Activated CD8-positive, alpha-beta memory T cell treated with anti-CD3 and anti-CD28 coated beads for 1 hour (primary cell): ENCODE data around the gene ZDHHC19.
"Not testable (repeated sequence)": the region's sequence is repeated elsewhere in the genome, so short reads cannot be mapped to it uniquely, and the experiment has no call there.

ENCODE experiments used
- DNase-seq, 2 donors: peaks; one replicate each; pipeline ENCODE4 v3.0.0-alpha.2; 2020; ENCODE audit warnings: low read depth in 1 of 2; ENCODE audit errors: extremely low read depth in 1 of 2

The ZDHHC19 gene

GRCh38 chr3:196225763-196226364 lies 14.7 kb upstream of the ZDHHC19 start:
- no peak for DNase-seq

GRCh38 chr3:196225086-196225485 lies 13.9 kb upstream of the ZDHHC19 start:
- no peak for DNase-seq

GRCh38 chr3:196222876-196223595 lies 11.8 kb upstream of the ZDHHC19 start:
- DNase-seq: no peak

DNA sequence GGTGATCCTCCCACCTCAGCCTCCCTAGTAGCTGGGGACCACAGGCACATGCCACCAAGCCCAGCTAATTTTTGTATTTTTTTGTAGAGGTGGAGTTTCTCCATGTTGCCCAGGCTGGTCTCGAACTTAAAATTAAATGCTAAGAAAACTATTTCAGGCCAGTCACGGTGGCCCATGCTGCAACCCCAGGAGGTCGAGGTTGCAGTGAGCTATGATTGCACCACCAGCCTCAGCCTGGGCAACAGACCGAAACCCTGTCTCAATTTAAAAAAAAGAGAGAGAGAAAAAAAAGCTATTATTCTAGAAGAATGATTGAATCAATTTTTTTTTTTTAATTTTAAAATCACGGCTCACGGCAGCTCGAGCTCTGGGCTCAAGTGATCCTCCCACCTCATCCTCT lies 9.8 kb upstream of the ZDHHC19 start:
- DNase-seq: no peak

GRCh38 chr3:196220587-196220986 lies 9.4 kb upstream of the ZDHHC19 start:
- no peak for DNase-seq

DNA sequence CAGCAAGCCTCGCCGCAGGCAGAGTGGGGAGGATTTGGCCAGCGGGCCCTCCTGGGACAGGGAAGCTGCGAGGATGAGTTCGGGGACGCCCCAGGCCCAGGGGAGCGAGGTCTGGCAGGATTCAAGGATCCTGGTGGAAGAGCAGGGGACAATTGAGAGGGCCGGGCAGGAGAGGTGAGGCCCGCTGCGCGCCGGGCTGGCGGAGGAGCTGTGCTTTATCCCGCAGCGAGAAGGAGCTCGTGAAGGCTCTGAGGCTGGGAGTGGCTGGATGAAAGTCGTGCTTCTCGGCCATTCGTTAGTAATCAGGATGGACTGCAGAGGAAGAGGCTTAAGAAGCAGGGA lies 8.7 kb upstream of the ZDHHC19 start:
- DNase-seq: no peak

DNA sequence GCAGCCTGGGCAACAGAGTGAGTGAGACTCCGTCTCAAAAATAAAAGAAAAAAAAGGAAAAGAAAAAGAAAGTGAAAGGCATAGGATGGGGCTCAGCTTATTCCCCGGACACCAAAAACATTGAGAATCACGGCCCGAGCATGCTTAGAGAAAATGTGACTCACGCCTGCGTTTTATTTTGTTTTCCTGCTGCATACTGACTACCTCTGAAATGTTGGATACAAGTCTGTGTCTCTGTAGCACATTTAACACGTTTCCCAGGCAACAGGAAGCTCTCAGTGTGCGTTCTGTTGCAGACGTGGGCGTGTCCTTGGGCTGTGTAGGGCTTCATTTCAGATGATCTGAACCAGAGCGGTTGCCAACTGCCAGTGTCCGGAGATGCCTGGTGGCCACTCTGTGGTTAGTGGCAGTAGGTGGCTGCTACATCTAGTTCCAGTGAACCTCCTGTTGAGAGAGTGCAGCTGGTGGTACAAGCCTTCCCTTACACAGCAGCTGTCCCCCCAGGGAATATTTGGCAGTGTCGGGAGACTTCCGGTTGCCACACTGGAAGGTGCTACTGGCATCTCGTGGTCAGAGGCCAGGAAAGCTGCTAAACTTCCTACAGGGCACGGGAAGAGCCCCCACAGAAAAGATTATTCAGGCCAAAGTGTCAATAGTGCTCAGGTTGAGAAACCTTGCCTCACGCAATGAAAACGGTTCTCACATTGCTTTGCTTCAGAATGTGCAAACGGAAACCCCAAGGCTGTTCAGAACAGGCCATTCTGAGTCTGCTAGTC lies 8.2 kb upstream of the ZDHHC19 start:
- peak; percentile 30 to 31 for DNase-seq

DNA sequence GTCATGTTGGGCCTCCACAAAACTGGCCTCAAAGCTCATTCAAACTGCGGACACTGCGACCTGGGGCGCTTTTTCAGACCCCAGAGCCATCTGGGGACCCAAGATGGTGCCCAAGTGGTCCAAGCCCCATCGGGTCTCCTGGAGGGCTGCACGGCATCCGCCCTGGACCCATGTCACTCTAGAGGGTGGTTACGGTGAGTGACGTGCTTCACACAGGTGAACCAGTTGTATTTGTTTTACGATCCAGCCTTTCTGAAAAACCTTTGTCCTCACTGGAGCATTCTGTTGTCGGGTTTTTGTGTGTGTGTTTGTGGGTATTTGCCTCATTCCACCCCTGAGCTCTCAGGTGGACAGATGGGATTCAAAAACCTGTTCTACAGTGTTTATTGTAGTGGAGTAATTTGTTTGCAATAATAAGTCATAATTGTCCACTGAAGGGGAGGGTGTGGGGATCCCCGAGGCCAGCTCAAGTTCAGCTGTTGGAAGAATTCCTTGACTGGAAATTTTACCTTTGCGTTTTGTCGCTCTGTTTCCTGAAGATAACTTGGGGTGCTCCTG lies 7.0 kb upstream of the ZDHHC19 start:
- no peak for DNase-seq

DNA sequence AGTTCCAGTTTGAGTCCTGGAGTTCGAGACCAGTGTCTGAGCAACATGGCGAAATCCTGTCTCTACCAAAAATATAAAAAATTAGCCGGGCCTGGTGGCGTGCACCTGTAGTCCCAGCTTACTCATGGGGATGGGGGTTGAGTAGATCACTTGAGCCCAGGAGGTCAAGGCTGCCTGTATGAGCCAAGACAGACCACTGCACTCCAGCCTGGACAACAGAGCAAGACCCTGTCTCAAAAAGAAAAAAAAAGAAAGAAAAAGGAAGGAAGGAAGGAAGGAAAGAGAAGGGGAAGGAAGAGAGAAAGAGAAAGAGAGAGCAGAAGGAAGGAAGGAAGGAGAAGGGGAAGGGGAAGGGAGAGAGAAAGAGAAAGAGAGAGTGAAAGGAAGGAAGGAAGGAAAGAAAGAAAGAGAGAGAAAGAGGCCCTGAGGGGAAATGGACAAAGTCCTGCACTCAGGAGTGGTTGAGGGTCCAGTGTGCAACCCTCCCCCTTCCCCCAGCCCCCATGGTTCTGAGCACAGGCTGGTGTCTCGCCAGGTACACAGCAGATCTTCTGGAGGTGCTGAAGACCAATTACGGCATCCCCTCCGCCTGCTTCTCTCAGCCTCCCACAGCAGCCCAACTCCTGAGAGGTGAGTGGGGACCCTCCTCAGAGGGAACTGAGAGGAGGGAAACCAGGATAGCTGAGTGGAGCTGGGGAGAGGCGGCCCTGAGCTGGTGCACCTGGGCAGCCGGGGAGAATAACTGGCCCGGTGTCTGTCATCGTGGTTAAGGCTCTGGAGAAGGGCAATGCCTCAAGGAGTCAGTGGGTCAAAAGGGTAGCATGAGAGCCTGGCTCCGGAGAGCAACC lies 6.3 kb upstream of the ZDHHC19 start:
- DNase-seq: no peak

DNA sequence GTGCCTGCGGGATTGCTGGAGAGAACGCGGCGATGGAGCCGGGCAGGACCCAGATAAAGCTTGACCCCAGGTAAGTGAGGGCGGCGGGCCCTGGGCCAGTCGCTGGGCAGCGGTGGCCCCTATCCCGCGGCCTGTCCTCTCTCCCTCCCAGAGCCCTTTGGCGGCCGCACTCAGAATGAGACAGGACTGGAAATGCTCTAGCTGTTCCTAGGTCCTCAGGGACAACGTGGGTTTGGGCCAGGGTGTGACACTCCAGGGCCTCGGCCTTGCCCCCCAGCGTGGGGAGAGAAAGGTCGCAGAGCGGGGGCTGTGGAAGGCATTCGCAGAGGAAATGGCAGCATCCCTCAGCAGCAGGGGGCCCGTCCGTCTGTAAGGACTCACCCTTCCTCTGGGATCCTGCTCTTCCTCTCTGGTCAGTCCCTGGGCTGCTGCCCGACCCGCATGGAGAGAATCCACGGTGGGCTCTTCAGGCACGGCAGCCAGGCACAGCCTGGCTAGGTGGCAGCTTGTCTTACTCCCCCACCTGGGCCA lies 5.5 kb upstream of the ZDHHC19 start:
- DNase-seq: no peak

DNA sequence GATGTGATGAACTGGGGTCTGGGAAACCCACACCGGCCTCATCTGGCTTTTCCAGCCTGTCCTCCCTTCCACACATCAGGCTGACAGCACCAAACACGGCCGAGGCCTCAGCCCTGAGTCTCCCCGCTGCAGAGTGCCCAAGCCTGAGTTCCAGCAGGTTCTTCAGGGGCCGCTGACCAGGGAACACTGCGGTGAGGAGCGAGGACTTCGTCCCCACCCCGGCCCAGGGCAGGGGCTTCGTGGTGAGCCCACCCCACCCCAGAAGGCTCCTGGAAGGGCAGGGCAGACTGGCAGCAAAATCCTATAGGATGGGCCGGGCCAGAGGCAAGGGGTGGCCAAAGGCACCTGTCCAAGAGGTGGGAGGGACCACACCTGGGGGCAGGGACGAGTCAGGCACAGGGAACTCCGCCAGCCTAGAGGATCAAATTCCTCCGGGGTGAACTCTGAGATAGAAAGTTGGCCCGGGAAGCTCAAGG lies 4.9 kb upstream of the ZDHHC19 start, which contains the start of gene SLC51A:
SLC51A (plus strand) TSS at position 446 of the 476 bp plus-strand sequence. CDS start 179 bp downstream, outside the sequence.
- DNase-seq: no peak

GRCh38 chr3:196215493-196216020 lies 4.4 kb upstream of the ZDHHC19 start:
- DNase-seq: no peak

GRCh38 chr3:196214783-196215441 lies 3.7 kb upstream of the ZDHHC19 start:
- no peak for DNase-seq

DNA sequence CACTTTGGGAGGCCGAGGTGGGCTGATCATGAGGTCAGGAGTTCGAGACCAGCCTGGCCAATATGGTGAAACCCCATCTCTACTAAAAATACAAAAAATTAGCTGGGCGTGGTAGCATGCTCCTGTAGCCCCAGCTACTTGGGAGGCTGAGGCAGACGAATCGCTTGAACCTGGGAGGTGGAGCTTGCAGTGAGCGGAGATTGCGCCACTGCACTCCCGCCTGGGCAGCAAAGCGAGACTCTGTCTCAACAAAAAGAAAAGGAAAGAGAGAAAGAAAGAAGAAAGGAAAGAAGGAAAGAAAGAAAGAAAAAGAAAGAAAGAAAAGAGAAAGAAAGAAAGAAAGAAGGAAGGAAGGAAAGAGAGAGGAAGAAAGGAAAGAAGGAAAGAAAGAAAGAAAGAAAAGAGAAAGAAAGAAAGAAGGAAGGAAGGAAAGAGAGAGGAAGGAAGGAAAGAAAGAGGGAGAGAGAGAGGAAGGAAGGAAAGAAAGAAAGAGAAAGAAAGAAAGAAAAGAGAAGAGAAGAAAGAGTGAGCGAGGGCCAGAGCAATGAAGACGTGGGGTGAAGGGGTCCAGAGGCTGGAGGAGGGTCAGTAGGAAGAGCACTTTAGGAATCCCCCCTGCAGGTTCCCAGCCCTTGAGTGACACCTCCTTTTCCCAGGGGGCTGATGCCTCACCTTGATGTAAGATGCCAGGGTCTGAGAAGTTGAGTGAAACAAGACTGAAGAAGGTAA lies 1.1 kb downstream of the ZDHHC19 start:
- DNase-seq: not testable (repeated sequence)

GRCh38 chr3:196208942-196209695 lies 2.1 kb downstream of the ZDHHC19 start:
- no peak for DNase-seq

DNA sequence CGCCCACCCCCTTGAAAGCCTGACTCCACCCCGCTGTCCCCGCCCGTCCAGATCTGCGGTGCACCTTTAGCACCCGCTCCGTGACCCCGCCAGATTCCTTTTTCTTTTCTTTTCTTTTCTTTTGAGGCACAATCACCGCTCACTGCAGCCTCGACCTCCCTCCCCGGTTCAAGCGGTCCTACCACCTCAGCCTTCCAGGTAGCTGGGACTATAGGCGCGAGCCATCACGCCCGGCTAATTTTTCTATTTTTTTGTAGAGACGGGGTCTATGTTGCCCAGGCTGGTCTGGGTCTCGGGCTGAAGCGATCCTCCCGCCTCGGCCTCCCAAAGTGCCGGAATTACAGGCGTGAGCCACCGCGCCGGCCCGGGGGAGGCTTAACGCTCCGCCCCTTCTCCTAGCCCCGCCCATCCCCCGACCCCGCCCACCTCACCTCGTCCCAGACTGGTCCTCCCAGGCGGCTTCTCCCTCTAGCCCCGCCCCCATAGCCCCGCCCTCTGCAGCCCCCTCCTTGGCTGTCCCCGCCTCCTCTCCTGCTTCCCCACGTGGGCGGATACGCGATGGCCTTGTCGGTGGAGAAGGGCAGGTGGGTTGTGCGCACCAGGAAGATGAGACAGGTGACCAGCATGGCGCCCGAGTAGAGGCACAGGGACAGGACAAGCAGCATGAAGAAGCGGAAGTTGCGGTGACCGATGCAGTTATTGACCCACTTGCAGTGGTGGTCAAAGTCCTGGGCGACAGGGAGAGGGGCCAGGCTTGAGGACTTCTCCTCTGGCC lies 3.2 kb downstream of the ZDHHC19 start:
- peak; percentile 21 to 41 for DNase-seq

- DNase-seq: no peak
Observed at GRCh38 chr3:196207159-196207832, 3.9 kb downstream of the ZDHHC19 start.
